CD4-positive, alpha-beta T cell treated with Interleukin-15 for 1 hour (primary cell): ENCODE results near the gene ZKSCAN2.
A peak's percentile ranks its signal among the peaks of the same experiment; 100 is the strongest.

Source experiments
- DNase-seq: peaks from one replicate; pipeline ENCODE4 v3.0.0-alpha.2; 2020

The ZKSCAN2 gene

GRCh38 chr16:25257470-25257955 lies at the start of gene ZKSCAN2:
Gene ZKSCAN2 (minus strand): TSS chr16:25257845. CDS start chr16:25257127, 718 bp downstream.
- DNase-seq = peak; percentile 84

- DNase-seq = no peak
Measured at GRCh38 chr16:25299792-25300590, 42.3 kb upstream of the ZKSCAN2 start.

GRCh38 chr16:25298165-25298872 lies 40.7 kb upstream of the ZKSCAN2 start:
- DNase-seq = no peak

- DNase-seq = no peak
Measured at GRCh38 chr16:25297151-25297787, 39.6 kb upstream of the ZKSCAN2 start.

GRCh38 chr16:25291580-25291979 lies 33.9 kb upstream of the ZKSCAN2 start:
- DNase-seq = no peak

- DNase-seq = no peak
Measured at GRCh38 chr16:25289466-25289865, 31.8 kb upstream of the ZKSCAN2 start.

GRCh38 chr16:25279491-25279890 lies 21.8 kb upstream of the ZKSCAN2 start:
- DNase-seq = no peak

GRCh38 chr16:25271421-25271820 lies 13.8 kb upstream of the ZKSCAN2 start:
- no peak for DNase-seq

- DNase-seq = no peak
Measured at GRCh38 chr16:25270577-25270976, 12.9 kb upstream of the ZKSCAN2 start.

- no peak for DNase-seq
Measured at GRCh38 chr16:25269879-25270278, 12.2 kb upstream of the ZKSCAN2 start.

GRCh38 chr16:25265968-25266367 lies 8.3 kb upstream of the ZKSCAN2 start:
- DNase-seq = no peak

- DNase-seq = no peak
Measured at GRCh38 chr16:25264597-25264996, 7.0 kb upstream of the ZKSCAN2 start.

GRCh38 chr16:25260416-25260815 lies 2.8 kb upstream of the ZKSCAN2 start:
- DNase-seq = no peak

GRCh38 chr16:25258861-25259179 lies 1.2 kb upstream of the ZKSCAN2 start:
- DNase-seq = no peak

- DNase-seq = peak; percentile 80
Measured at GRCh38 chr16:25257956-25258860, 563 bp upstream of the ZKSCAN2 start.

GRCh38 chr16:25256695-25257469 lies 763 bp downstream of the ZKSCAN2 start:
- DNase-seq = no peak

GRCh38 chr16:25253322-25253721 lies 4.3 kb downstream of the ZKSCAN2 start:
- DNase-seq = no peak

- DNase-seq = no peak
Measured at GRCh38 chr16:25250467-25250866, 7.2 kb downstream of the ZKSCAN2 start.

GRCh38 chr16:25235991-25236390 lies 21.7 kb downstream of the ZKSCAN2 start:
- no peak for DNase-seq

- no peak for DNase-seq
Measured at GRCh38 chr16:25228372-25228771, 29.3 kb downstream of the ZKSCAN2 start.

- DNase-seq = no peak
Measured at GRCh38 chr16:25224731-25225319, 32.8 kb downstream of the ZKSCAN2 start.
